ENCODE data around the gene PICK1.

PICK1 gene

DNA sequence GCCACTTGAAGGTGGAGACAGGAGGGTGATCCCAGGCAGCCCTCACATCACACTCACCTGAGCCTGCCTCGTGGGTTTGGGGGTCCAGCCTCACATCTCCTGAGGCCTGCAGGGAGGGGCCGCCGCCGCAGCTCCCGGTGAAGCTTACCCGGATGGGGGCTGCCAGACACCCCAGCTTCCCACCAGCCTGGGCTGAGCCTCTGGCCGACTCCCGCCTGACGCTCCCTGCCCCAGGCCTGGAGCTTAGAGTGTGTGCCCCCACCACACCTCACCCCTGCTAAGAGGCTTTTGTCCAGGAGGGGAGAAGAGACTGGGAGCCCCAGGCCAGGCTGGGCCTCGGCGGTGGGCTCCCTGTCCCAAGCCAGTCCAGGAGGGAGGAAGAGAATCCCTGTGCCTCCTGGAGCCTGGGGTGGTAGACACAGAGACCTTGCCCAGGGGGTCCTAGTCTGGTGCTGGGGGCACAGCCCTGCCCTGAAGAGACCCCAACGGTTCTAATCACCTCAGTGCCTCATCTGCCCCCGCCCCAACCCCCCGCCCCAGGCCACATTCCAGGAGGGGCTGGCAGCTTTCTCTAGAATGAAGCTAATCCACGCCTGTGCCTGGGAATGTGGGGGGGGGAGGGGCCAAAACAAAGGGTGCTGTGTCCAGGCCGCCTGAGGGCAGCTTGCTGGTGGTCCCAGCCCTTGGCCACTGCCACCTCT is 26.9 kb downstream of the PICK1 start, which contains the start of gene SLC16A8:
SLC16A8 (minus strand) TSS at position 254 of the 701 bp plus-strand sequence. CDS start 1,311 bp downstream, outside the sequence.
- Histone ChIP-seq H3K27me3 (ENCODE audit: control insufficient read depth, insufficient read depth, low read length, poor library complexity, severe bottlenecking) (peaks cover 50% of the 10 kb centered on the region), H3K4me1 (ENCODE audit: control insufficient read depth, insufficient read depth, low read length) (peaks cover 39% of the 10 kb centered on the region), H3K36me3 (ENCODE audit: control insufficient read depth, insufficient read depth, low read length) (no peaks in the 10 kb centered on the region), H3K4me3 (ENCODE audit: insufficient read depth, low read depth, low read length) (no peak within 1 kb of the TSS), H3K27ac (ENCODE audit: insufficient read depth, low read depth, low read length, poor library complexity, severe bottlenecking) (peak within 1 kb of the TSS; percentile 57), H3K9me3 (ENCODE audit: control insufficient read depth, low read length) (no peaks in the 10 kb centered on the region)
- WGBS, 2 experiments: 43 to 48% methylated on average over 16 of the region's 16 CpGs

DNA sequence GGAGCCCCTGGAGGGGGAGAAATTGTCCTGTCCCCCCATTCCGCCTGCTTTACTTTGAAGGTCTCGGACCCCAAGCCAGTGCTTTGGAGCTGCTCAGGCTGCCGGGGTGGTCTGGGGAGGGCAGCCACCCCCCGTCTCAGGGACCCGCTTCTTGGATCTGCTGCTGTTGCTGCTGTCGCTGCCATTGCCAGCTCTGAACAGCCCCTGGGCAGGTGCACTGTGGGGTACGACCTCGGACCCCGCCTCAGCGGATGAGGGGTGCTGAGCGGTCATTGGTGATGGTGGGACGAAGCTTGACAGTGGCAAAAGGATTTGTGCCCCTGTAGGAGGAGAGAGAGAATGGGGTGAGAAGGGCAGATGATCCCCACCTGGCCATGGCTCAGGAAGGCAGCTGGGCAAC is 27.9 kb downstream of the PICK1 start:
- no peaks in the 10 kb centered on the region for H3K9me3 ChIP-seq (ENCODE audit: control insufficient read depth, low read length)
- 93 to 94% methylated on average over 12 of the region's 12 CpGs for WGBS, 2 experiments
- H3K27me3 ChIP-seq (ENCODE audit: control insufficient read depth, insufficient read depth, low read length, poor library complexity, severe bottlenecking): peaks cover 49% of the 10 kb centered on the region
- no peaks in the 10 kb centered on the region for H3K36me3 ChIP-seq (ENCODE audit: control insufficient read depth, insufficient read depth, low read length)
- H3K4me1 ChIP-seq (ENCODE audit: control insufficient read depth, insufficient read depth, low read length): peaks cover 39% of the 10 kb centered on the region
- peak overlapping the region; percentile 16 for H3K27ac ChIP-seq (ENCODE audit: insufficient read depth, low read depth, low read length, poor library complexity, severe bottlenecking)
- H3K4me3 ChIP-seq (ENCODE audit: insufficient read depth, low read depth, low read length): no peak overlapping the region

DNA sequence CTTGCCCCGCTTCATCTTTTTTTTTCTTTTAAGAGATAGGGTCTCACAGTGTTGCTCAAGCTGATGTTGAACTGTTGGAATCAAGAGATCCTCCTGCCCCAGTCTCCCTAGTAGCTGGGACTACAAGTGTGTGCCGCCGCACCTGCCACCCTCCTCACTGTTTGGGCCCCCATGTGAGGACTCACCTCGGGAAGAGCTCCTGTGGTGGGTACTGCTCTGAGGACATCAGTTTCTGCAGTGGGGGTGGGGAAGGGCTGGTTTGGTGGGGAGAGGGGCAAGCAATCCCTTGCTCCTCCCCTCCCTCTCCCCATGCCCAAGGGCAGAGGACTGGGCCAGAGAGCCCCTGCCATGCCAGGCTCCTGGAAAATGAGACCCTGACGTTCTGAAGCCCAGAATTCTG is 28.3 kb downstream of the PICK1 start:
- Histone ChIP-seq H3K4me3 (ENCODE audit: insufficient read depth, low read depth, low read length) (no peak overlapping the region), H3K27me3 (ENCODE audit: control insufficient read depth, insufficient read depth, low read length, poor library complexity, severe bottlenecking) (peaks cover 44% of the 10 kb centered on the region), H3K36me3 (ENCODE audit: control insufficient read depth, insufficient read depth, low read length) (no peaks in the 10 kb centered on the region), H3K27ac (ENCODE audit: insufficient read depth, low read depth, low read length, poor library complexity, severe bottlenecking) (no peak overlapping the region), H3K4me1 (ENCODE audit: control insufficient read depth, insufficient read depth, low read length) (peaks cover 39% of the 10 kb centered on the region), H3K9me3 (ENCODE audit: control insufficient read depth, low read length) (no peaks in the 10 kb centered on the region)
- WGBS, 2 experiments: 60 to 65% methylated on average over 5 of the region's 5 CpGs

DNA sequence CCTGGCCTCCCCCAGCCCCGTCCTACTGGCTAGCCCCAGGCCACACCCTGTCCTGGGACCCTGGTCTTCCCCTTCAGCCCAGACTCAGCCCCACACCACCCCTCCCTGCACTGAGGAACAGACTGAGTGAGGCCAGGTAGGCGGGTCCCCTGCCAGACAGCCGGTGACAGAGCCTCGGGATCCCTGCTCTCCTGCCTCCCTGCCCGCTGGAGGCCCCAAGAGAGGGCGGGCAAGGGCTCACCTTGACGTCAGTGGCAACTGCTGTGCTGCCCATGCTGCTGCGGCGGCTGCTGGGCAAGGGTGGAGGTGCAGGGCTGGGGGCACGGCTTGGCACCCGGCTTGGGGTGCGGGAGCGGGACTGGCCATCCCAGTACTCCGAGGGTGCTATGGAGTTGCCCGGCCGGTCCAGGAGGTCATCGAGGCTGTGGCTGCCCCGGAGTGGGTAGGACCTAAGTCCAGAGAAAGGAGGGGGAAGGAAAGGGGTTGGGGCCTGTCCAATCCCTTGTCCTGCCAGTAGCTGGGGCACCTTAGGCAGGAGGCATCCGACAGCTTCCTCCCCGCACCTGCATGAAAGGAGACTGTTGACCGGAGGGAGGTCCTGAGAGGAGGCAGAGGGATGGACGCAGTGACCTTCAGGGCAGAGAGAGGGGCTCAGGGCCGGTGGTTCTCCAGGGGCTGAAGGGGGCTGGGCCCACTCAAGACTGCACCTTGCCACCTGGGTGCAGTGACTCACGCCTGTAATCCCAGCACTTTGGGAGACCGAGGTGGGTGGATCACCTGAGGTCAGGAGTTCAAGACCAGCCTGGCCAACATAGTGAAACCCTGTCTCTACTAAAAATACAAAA is 29.0 kb downstream of the PICK1 start:
- peaks cover 37% of the 10 kb centered on the region for H3K27me3 ChIP-seq (ENCODE audit: control insufficient read depth, insufficient read depth, low read length, poor library complexity, severe bottlenecking)
- no peak overlapping the region for H3K27ac ChIP-seq (ENCODE audit: insufficient read depth, low read depth, low read length, poor library complexity, severe bottlenecking)
- no peaks in the 10 kb centered on the region for H3K36me3 ChIP-seq (ENCODE audit: control insufficient read depth, insufficient read depth, low read length)
- H3K4me3 ChIP-seq (ENCODE audit: insufficient read depth, low read depth, low read length): no peak overlapping the region
- H3K4me1 ChIP-seq (ENCODE audit: control insufficient read depth, insufficient read depth, low read length): peaks cover 39% of the 10 kb centered on the region
- no peaks in the 10 kb centered on the region for H3K9me3 ChIP-seq (ENCODE audit: control insufficient read depth, low read length)
- WGBS, 2 experiments: 82 to 84% methylated on average over 23 to 24 of the region's 25 CpGs

DNA sequence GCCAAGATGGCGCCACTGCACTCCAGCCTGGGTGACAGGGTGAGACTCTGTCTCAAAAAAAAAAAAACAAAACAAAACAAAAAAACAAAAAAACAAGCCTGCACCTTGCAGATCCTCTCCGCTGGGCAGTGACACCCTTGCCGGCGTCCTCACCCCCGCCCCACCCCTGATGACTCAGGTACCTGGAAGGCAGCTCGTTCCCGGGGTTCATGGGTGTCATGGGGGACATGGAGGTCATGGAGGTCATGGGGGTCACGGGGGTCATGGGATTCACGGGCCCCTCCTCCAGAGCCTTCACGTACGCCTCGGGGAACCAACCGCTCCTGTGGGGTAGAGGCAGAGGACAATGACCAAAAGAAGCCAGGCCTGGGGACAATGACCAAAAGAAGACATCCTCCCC is 29.7 kb downstream of the PICK1 start:
- Histone ChIP-seq H3K4me3 (ENCODE audit: insufficient read depth, low read depth, low read length) (no peak overlapping the region), H3K9me3 (ENCODE audit: control insufficient read depth, low read length) (no peaks in the 10 kb centered on the region), H3K27me3 (ENCODE audit: control insufficient read depth, insufficient read depth, low read length, poor library complexity, severe bottlenecking) (peaks cover 30% of the 10 kb centered on the region), H3K4me1 (ENCODE audit: control insufficient read depth, insufficient read depth, low read length) (peaks cover 34% of the 10 kb centered on the region), H3K27ac (ENCODE audit: insufficient read depth, low read depth, low read length, poor library complexity, severe bottlenecking) (no peak overlapping the region), H3K36me3 (ENCODE audit: control insufficient read depth, insufficient read depth, low read length) (no peaks in the 10 kb centered on the region)
- WGBS, 2 experiments: 92 to 94% methylated on average over 13 of the region's 13 CpGs

DNA sequence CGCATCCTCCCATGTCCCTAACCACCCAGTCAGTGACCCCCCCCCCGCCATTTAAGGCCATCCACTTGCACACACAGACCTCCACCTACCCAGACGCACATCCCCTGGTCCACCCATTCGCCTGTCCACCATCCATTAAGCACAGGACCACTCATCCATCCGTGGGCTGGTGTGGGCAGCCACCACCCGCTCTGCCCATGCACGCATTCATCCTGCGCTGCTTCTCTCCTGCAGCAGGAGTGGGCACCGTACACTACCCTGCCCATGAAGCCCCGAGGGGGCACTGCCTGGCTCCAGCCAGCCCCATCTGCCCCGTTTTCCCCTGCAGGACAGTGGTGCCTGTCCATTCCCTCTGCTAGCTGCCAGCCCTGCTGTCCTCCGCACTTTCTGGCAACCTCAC is 30.7 kb downstream of the PICK1 start:
- Histone ChIP-seq H3K27me3 (ENCODE audit: control insufficient read depth, insufficient read depth, low read length, poor library complexity, severe bottlenecking) (peaks cover 21% of the 10 kb centered on the region), H3K27ac (ENCODE audit: insufficient read depth, low read depth, low read length, poor library complexity, severe bottlenecking) (no peak overlapping the region), H3K36me3 (ENCODE audit: control insufficient read depth, insufficient read depth, low read length) (no peaks in the 10 kb centered on the region), H3K4me3 (ENCODE audit: insufficient read depth, low read depth, low read length) (no peak overlapping the region), H3K9me3 (ENCODE audit: control insufficient read depth, low read length) (no peaks in the 10 kb centered on the region), H3K4me1 (ENCODE audit: control insufficient read depth, insufficient read depth, low read length) (peaks cover 28% of the 10 kb centered on the region)
- whole genome bisulfite sequencing, 2 experiments: 89 to 93% methylated on average over 11 to 12 of the region's 12 CpGs

DNA sequence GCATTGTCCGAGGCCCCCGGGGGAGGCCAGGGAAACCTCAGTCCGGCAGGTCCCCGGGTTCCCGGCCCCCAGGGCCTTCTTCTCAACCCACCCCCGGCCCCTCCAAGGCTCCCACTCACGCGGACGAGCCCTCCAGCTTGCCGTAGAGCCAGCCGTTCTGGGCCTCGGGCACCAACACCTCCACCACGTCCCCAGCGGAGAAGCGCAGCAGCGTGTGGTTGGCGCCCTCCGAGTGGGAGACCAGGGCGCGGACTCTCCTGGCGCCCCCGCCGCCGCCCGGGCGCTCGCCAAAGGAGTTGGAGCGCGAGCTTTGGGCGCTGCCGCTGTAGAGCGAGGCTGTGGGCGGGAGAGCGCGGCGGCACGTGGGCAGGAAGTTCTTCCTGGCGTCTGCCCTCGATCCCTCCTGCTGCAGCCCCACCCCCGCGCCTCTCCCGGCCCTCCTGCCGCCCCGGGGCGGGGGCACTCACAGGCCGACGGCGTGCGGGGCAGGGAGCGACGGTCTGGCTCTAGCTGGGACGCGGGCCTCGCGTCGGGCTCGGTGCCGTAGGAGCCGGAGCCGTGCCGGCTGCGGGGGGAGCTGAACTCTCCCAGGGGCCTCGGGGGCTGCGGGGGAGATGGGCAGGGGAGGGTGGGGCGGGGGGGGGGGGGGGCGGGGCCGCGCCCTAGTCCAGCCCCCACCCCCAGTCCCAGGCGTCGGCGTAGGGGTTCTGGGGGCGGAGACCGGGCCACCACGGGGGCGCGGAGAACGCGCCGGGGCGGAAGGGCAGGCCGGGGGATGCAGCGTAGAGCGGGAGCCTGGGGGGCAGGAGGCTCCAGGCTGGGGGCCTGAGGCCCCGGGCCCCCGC is 31.6 kb downstream of the PICK1 start:
- no peak overlapping the region for H3K27ac ChIP-seq (ENCODE audit: insufficient read depth, low read depth, low read length, poor library complexity, severe bottlenecking)
- 58 to 63% methylated on average over 79 to 85 of the region's 85 CpGs for WGBS, 2 experiments
- H3K9me3 ChIP-seq (ENCODE audit: control insufficient read depth, low read length): no peaks in the 10 kb centered on the region

DNA sequence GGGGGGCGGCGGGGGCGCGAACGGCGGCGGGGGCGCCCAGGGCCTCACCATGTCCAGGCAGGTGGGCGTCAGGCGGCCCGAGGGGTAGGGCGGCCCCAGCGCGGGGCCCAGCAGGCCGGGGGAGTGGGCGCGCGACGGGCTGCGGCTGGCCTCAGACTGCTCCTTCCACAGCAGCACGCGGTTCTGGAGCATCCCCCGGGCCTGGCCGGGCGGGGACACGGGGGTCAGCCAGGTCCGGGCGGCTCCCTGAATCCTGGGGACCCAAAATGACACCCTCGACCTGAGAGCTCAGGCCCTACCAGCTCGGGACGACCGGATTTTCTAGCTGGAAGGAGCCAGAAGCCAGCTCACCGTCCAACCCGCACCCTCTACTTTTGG is 32.3 kb downstream of the PICK1 start:
- H3K4me1 ChIP-seq (ENCODE audit: control insufficient read depth, insufficient read depth, low read length): peaks cover 16% of the 10 kb centered on the region
- WGBS, 2 experiments: 68 to 73% methylated on average over 34 of the region's 34 CpGs

More for the DNA sequence above, 31.6 kb downstream of the PICK1 start:
- Histone ChIP-seq H3K36me3 (ENCODE audit: control insufficient read depth, insufficient read depth, low read length) (no peaks in the 10 kb centered on the region), H3K27me3 (ENCODE audit: control insufficient read depth, insufficient read depth, low read length, poor library complexity, severe bottlenecking) (peaks cover 11% of the 10 kb centered on the region), H3K4me3 (ENCODE audit: insufficient read depth, low read depth, low read length) (no peak overlapping the region), H3K4me1 (ENCODE audit: control insufficient read depth, insufficient read depth, low read length) (peaks cover 21% of the 10 kb centered on the region)

DNA sequence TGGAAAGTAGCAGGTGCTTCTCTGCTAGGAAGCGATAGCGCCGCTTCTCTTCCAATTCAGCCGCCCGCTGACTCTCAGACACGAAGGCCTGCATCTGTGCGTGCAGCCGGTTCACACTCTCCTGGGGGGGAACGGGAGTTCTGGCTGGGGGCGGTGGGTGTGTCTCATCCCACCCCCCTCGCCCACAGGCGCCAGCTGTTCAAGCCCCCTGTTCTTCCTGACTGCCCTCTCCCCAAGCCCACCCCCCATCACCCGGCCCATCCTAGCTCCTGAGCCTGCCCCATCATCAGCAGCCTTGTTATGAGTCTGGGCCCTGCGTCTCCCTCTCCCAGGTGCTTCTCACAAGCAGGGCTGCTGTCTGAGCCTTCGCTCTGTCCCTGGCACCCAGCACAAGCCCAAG is 39.9 kb downstream of the PICK1 start:
- Histone ChIP-seq H3K36me3 (ENCODE audit: control insufficient read depth, insufficient read depth, low read length) (no peaks in the 10 kb centered on the region), H3K4me1 (ENCODE audit: control insufficient read depth, insufficient read depth, low read length) (peaks cover 11% of the 10 kb centered on the region), H3K27me3 (ENCODE audit: control insufficient read depth, insufficient read depth, low read length, poor library complexity, severe bottlenecking) (no peaks in the 10 kb centered on the region), H3K27ac (ENCODE audit: insufficient read depth, low read depth, low read length, poor library complexity, severe bottlenecking) (no peak overlapping the region), H3K4me3 (ENCODE audit: insufficient read depth, low read depth, low read length) (peak overlapping the region; percentile 16), H3K9me3 (ENCODE audit: control insufficient read depth, low read length) (no peaks in the 10 kb centered on the region)
- 51 to 59% methylated on average over 15 of the region's 15 CpGs for WGBS, 2 experiments

More for the DNA sequence above, 32.3 kb downstream of the PICK1 start:
- Histone ChIP-seq H3K27ac (ENCODE audit: insufficient read depth, low read depth, low read length, poor library complexity, severe bottlenecking) (no peak overlapping the region), H3K4me3 (ENCODE audit: insufficient read depth, low read depth, low read length) (no peak overlapping the region), H3K36me3 (ENCODE audit: control insufficient read depth, insufficient read depth, low read length) (no peaks in the 10 kb centered on the region), H3K9me3 (ENCODE audit: control insufficient read depth, low read length) (no peaks in the 10 kb centered on the region), H3K27me3 (ENCODE audit: control insufficient read depth, insufficient read depth, low read length, poor library complexity, severe bottlenecking) (peaks cover 10% of the 10 kb centered on the region)

Data from ectodermal cell (in vitro differentiated cells).